ENCODE data around the gene MYO9A.

- TF ChIP-seq POLR2A (IDR thresholded peaks at IDR 0.05) (no peak), CTCF (IDR thresholded peaks at IDR 0.05) (no peak)
Measured at GRCh38 chr15:72099155-72099554, 18.8 kb downstream of the MYO9A start.

All from thyroid gland (tissue), 4 donors.